Panc1 (cell line): ENCODE measurements around the gene SNED1. TPM values are rescaled to one million over a fixed set of nuclear protein-coding genes. Genes with fewer than 3 reads are reported as not detected.

Source experiments
- ATAC-seq: fragments of 200-7000 bp; cut with Tn5 transposase; 2 replicates; pipeline ENCODE4 v1.9.1; 2020; ENCODE audit warnings: mild to moderate bottlenecking, moderate library complexity
- BruUV-seq: library from RNA; stranded (reverse); fragments of 400-500 nt; replicated peaks from 2 replicates; lab custom pipeline; 2021; lab: Mats Ljungman, UMichigan
- CTCF ChIA-PET: fragments of 300-600 bp; sonication (Branson Sonifier 250); formaldehyde crosslinking; loops from one replicate; lab custom pipeline; 2022; ENCODE audit warnings: antibody characterized with exemption; lab: Charles Lee
- POLR2A ChIA-PET: fragments of 300-600 bp; sonication (Branson Sonifier 250); formaldehyde crosslinking; loops from one replicate; lab custom pipeline; 2022; ENCODE audit warnings: antibody characterized with exemption; lab: Charles Lee
- DNase-seq: peaks from one replicate; pipeline ENCODE4 v3.0.0-alpha.2; 2010; ENCODE audit warnings: low read depth, low spot score
- H3K27ac ChIP-seq: 2 replicates; pipeline ENCODE4 v1.5.1; 2011; ENCODE audit warnings: mild to moderate bottlenecking, low read length, inconsistent platforms
- H3K27me3 ChIP-seq: fragments of 200-500 bp; sonication (Bioruptor generic); 2 replicates; pipeline ENCODE4 v1.6.0; 2014; ENCODE audit warnings: low read length, inconsistent platforms; ENCODE audit not compliant: control insufficient read depth, insufficient read depth
- H3K36me3 ChIP-seq: fragments of 200-500 bp; sonication (Bioruptor generic); 2 replicates; pipeline ENCODE4 v1.5.1; 2014; ENCODE audit warnings: inconsistent platforms, mild to moderate bottlenecking, low read length, moderate library complexity; ENCODE audit not compliant: control insufficient read depth, insufficient read depth
- H3K4me1 ChIP-seq: 2 replicates; pipeline ENCODE4 v1.5.1; 2011; ENCODE audit warnings: inconsistent platforms, mild to moderate bottlenecking, low read length, moderate library complexity; ENCODE audit not compliant: control insufficient read depth, insufficient read depth
- H3K4me3 ChIP-seq, 2 experiments: 2 replicates each; pipeline ENCODE4 v1.5.1; 2011 to 2012; ENCODE audit warnings: low read depth in 2 of 2, low read length in 2 of 2, mild to moderate bottlenecking in 2 of 2, inconsistent platforms in 1 of 2, moderate library complexity in 1 of 2
- H3K9me3 ChIP-seq: fragments of 200-500 bp; sonication (Bioruptor generic); 2 replicates; pipeline ENCODE4 v1.5.1; 2014; ENCODE audit warnings: low read depth, mild to moderate bottlenecking, inconsistent platforms, low read length, moderate library complexity; ENCODE audit not compliant: control insufficient read depth, insufficient read depth
- CTCF ChIP-seq: fragments of 450-650 bp; IDR thresholded peaks from 2 replicates; pipeline ENCODE4 v1.5.1; 2017; ENCODE audit warnings: mild to moderate bottlenecking
- POLR2AphosphoS5 ChIP-seq: IDR thresholded peaks from 2 replicates; pipeline ENCODE4 v1.6.1; 2012; ENCODE audit warnings: mild to moderate bottlenecking, low read depth, low read length, moderate library complexity
- REST ChIP-seq, 2 experiments: IDR thresholded peaks; 2 replicates each; pipeline ENCODE4 v1.6.1; 2011 to 2012; ENCODE audit warnings: low read depth in 2 of 2, control low read depth in 1 of 2, low read length in 1 of 2, mild to moderate bottlenecking in 1 of 2, moderate library complexity in 1 of 2; ENCODE audit not compliant: insufficient read depth in 1 of 2
- SIN3A ChIP-seq: IDR thresholded peaks from 2 replicates; pipeline ENCODE4 v1.6.1; 2012; ENCODE audit warnings: low read depth, mild to moderate bottlenecking, low read length, moderate library complexity, borderline replicate concordance; ENCODE audit not compliant: insufficient read depth
- TCF7L2 ChIP-seq: IDR thresholded peaks from 2 replicates; pipeline ENCODE4 v1.6.1; 2011; ENCODE audit warnings: mild to moderate bottlenecking, low read depth, low read length, inconsistent platforms
- in situ Hi-C: cut with HindIII; loops from 2 replicates; pipeline ENCODE4 v1.10.0; 2016; ENCODE audit warnings: low sequenced_read_pairs, low pct_unique_long_range_greater_than_20kb
- intact Hi-C: fragments of 100-400 bp; cut with micrococcal nuclease; formaldehyde crosslinking; loops from one replicate; pipeline ENCODE4 v1.10.0; 2022; ENCODE audit not compliant: unreplicated experiment
- total RNA-seq: library from RNA; stranded (reverse); gene quantifications from one replicate; pipeline ENCODE4 v1.2.1, GENCODE V29; 2021; ENCODE audit not compliant: unreplicated experiment

Gene SNED1
- total RNA-seq, 1 experiment from 2014 or later, result 11.0 TPM

- CTCF ChIA-PET, result no interaction called here
- ATAC-seq (no peak), DNase-seq (no peak)
- intact Hi-C loops, result no loop called here
- POLR2A ChIA-PET, result no interaction called here
- TF ChIP-seq REST (IDR thresholded peaks at IDR 0.05; ENCODE audit: insufficient read depth in 1 of 2, low read depth in 2 of 2, low read length in 1 of 2), result no peak
- TF ChIP-seq POLR2AphosphoS5, result no peak
- TF ChIP-seq CTCF, result no peak
- TF ChIP-seq TCF7L2, result no peak
- TF ChIP-seq SIN3A, result no peak
- no peaks in the 10 kb centered on the region for H3K9me3 ChIP-seq
- no peaks in the 10 kb centered on the region for H3K36me3 ChIP-seq
- BruUV-seq, result no TSS peak
- H3K27me3 ChIP-seq, result no peaks in the 10 kb centered on the region
- H3K27ac ChIP-seq, result no peak overlapping the region
- in situ Hi-C loops, result no loop called here
- H3K4me3 ChIP-seq, result no peak overlapping the region
- H3K4me1 ChIP-seq, result no peaks in the 10 kb centered on the region
These were observed 37.2 kb upstream of the SNED1 start for GRCh38 chr2:240960971-240961876.

GRCh38 chr2:240961910-240962299, 36.5 kb upstream of the SNED1 start:
- in situ Hi-C loops, result no loop called here
- no TSS peak for BruUV-seq
- no peak overlapping the region for H3K27ac ChIP-seq
- DNase-seq (no peak), ATAC-seq (no peak)
- ChIA-PET POLR2A (no interaction called here), CTCF (no interaction called here)
- intact Hi-C loops, result no loop called here
- no peaks in the 10 kb centered on the region for H3K4me1 ChIP-seq
- no peaks in the 10 kb centered on the region for H3K36me3 ChIP-seq
- no peak for TF ChIP-seq TCF7L2
- no peak for TF ChIP-seq CTCF
- no peak for TF ChIP-seq REST (IDR thresholded peaks at IDR 0.05; ENCODE audit: insufficient read depth in 1 of 2, low read depth in 2 of 2, low read length in 1 of 2)
- TF ChIP-seq POLR2AphosphoS5, result no peak
- no peak for TF ChIP-seq SIN3A
- H3K4me3 ChIP-seq, result no peak overlapping the region
- H3K27me3 ChIP-seq, result no peaks in the 10 kb centered on the region
- H3K9me3 ChIP-seq, result no peaks in the 10 kb centered on the region
